Cardiac muscle cell (in vitro differentiated cells and primary cell): Measurements from ENCODE around the gene ZKSCAN5. TPM values are rescaled to one million over a fixed set of nuclear protein-coding genes. Genes with fewer than 3 reads are reported as not detected.

Source experiments
- DNase-seq, 2 donors: peaks; one replicate each; pipeline versions ENCODE4 v3.0.0 to v3.0.0-alpha.2; 2010 to 2017; ENCODE audit warnings: low read depth in 1 of 2, low spot score in 1 of 2
- H3K27ac ChIP-seq: fragments of 200-600 bp; sonication (generic); 2 replicates; pipeline ENCODE4 v1.5.1; 2016
- H3K27me3 ChIP-seq: fragments of 200-600 bp; sonication (generic); 2 replicates; pipeline ENCODE4 v1.6.0; 2016; ENCODE audit warnings: control low read depth
- H3K36me3 ChIP-seq: fragments of 200-600 bp; sonication (generic); 2 replicates; pipeline ENCODE4 v1.5.1; 2016; ENCODE audit warnings: control low read depth
- H3K4me1 ChIP-seq: fragments of 200-600 bp; sonication (generic); 2 replicates; pipeline ENCODE4 v1.8.1; 2017; ENCODE audit warnings: low read depth, mild to moderate bottlenecking, mixed run types
- H3K4me3 ChIP-seq: fragments of 200-600 bp; sonication (generic); 2 replicates; pipeline ENCODE4 v1.5.1; 2016; ENCODE audit warnings: mild to moderate bottlenecking
- H3K9me3 ChIP-seq: fragments of 200-600 bp; sonication (generic); 2 replicates; pipeline ENCODE4 v1.5.1; 2017; ENCODE audit warnings: low read depth, mild to moderate bottlenecking, control low read depth
- polyA plus RNA-seq: library from polyadenylated mRNA; unstranded; fragments of >200 nt; fragmentation: Nextera tagmentation; extraction: Ambion mirVana; gene quantifications from 2 replicates; pipeline ENCODE4 v1.2.1, GENCODE V29; 2016
- total RNA-seq: library from RNA; depleted of rRNA; stranded (reverse); fragments of >200 nt; gene quantifications from 2 replicates; pipeline ENCODE4 v1.2.3, GENCODE V29; 2016
- TF ChIP-seq, protein P1 (sequence below): IDR thresholded peaks from 2 replicates; pipeline ENCODE4 v1.5.1; 2012; ENCODE audit warnings: low read depth, mild to moderate bottlenecking, low read length

The ZKSCAN5 gene
- total and polyA plus RNA-seq, 2 experiments from 2014 or later = 6.2 to 17.6 TPM

DNA sequence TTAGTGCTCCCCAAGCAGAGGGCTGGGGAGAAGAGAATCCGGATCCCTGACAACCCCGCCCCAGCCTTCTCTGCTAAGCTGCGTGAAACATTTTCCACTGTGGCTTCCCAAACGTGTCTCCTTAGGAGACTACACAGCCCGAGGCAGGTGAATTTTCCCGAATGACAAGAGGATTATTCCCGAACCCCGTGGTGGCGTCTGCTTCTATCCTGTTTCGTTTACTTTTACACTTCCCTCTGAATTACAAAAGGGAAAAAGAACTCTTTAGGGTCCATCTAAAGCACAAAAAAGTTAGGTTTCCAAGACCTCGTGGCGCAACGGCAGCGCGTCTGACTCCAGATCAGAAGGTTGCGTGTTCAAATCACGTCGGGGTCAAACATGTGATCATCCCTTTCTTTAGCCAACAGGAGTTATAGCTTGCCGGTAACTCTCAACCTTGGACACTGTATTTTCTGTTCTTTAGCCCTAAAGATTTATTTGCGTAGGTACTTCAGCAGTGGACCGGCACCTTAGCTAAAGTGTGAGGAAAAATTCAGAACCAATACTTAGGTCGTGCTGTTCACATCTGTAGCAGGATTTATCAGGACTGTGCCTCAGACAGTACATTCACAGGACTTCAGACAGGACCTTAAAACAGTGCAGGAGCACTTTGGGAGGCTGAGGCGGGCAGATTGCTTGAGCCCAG is 34.9 kb upstream of the ZKSCAN5 start:
- Histone ChIP-seq H3K4me1 (peaks cover 11% of the 10 kb centered on the region), H3K27me3 (no peaks in the 10 kb centered on the region), H3K27ac (no peak overlapping the region), H3K9me3 (no peaks in the 10 kb centered on the region), H3K4me3 (no peak overlapping the region), H3K36me3 (no peaks in the 10 kb centered on the region)
- TF ChIP-seq, protein P1, sequence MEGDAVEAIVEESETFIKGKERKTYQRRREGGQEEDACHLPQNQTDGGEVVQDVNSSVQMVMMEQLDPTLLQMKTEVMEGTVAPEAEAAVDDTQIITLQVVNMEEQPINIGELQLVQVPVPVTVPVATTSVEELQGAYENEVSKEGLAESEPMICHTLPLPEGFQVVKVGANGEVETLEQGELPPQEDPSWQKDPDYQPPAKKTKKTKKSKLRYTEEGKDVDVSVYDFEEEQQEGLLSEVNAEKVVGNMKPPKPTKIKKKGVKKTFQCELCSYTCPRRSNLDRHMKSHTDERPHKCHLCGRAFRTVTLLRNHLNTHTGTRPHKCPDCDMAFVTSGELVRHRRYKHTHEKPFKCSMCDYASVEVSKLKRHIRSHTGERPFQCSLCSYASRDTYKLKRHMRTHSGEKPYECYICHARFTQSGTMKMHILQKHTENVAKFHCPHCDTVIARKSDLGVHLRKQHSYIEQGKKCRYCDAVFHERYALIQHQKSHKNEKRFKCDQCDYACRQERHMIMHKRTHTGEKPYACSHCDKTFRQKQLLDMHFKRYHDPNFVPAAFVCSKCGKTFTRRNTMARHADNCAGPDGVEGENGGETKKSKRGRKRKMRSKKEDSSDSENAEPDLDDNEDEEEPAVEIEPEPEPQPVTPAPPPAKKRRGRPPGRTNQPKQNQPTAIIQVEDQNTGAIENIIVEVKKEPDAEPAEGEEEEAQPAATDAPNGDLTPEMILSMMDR = no peak
- DNase-seq = no peak

DNA sequence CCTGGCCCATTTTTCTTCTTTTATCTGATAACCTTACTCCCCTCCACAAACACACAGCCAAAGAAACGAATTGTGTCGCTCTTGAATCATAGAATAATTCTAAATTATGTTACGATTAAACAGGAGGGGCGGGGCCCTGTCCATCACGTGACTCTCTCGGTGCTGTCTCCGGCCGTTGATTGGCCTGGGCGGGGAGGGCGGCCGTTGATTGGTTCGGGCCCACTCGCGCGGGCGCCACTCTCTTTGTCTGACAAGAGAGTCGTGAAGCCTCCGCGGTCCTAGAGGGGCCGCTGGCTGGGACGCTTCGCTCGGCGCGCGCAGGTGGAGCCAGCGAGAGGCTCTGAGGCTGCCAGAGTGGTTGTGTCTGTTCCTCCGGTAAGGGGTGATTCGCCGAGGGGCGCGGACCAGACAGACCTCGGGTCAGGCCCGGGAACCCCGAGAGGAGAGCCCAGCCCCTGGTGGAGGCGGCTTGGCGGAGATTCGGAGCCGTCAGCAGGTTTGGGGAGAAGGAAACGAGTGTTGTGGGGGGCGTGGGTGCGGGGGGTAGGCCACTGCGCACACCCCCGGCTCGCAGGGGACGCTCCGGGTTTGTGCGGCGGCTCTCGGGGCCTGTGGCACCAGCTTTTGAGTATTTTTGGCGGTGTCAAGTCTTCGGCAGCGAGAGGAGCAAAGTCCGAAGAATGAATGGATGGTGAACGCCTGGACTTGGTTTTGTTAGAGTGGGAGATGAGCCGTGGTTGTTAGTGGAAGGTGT is 31.7 kb upstream of the ZKSCAN5 start, which contains the start of gene ZNF789:
TSS of gene ZNF789 (plus strand) at position 330 of the 754 bp plus-strand sequence. CDS start 3,567 bp downstream, outside the sequence.
- Histone ChIP-seq H3K27me3 (no peaks in the 10 kb centered on the region), H3K4me1 (peaks cover 6% of the 10 kb centered on the region), H3K27ac (peak within 1 kb of the TSS; percentile 96), H3K9me3 (no peaks in the 10 kb centered on the region), H3K36me3 (no peaks in the 10 kb centered on the region), H3K4me3 (peak within 1 kb of the TSS; percentile 97)
- TF ChIP-seq, protein P1 = peak; percentile 5
- DNase-seq = peak; percentile 97 to 98

- TF ChIP-seq, protein P1 = no peak
- Histone ChIP-seq H3K4me1 (peaks cover 6% of the 10 kb centered on the region), H3K27ac (peak overlapping the region; percentile 96), H3K4me3 (peak overlapping the region; percentile 97), H3K36me3 (no peaks in the 10 kb centered on the region), H3K27me3 (no peaks in the 10 kb centered on the region), H3K9me3 (no peaks in the 10 kb centered on the region)
- DNase-seq = peak; percentile 52 to 81
Measured at GRCh38 chr7:99473315-99473596, 31.2 kb upstream of the ZKSCAN5 start.

- TF ChIP-seq, protein P1 = no peak
- peaks cover 5% of the 10 kb centered on the region for H3K36me3 ChIP-seq
- DNase-seq = no peak
Measured at GRCh38 chr7:99476107-99476506, 28.4 kb upstream of the ZKSCAN5 start.

DNA sequence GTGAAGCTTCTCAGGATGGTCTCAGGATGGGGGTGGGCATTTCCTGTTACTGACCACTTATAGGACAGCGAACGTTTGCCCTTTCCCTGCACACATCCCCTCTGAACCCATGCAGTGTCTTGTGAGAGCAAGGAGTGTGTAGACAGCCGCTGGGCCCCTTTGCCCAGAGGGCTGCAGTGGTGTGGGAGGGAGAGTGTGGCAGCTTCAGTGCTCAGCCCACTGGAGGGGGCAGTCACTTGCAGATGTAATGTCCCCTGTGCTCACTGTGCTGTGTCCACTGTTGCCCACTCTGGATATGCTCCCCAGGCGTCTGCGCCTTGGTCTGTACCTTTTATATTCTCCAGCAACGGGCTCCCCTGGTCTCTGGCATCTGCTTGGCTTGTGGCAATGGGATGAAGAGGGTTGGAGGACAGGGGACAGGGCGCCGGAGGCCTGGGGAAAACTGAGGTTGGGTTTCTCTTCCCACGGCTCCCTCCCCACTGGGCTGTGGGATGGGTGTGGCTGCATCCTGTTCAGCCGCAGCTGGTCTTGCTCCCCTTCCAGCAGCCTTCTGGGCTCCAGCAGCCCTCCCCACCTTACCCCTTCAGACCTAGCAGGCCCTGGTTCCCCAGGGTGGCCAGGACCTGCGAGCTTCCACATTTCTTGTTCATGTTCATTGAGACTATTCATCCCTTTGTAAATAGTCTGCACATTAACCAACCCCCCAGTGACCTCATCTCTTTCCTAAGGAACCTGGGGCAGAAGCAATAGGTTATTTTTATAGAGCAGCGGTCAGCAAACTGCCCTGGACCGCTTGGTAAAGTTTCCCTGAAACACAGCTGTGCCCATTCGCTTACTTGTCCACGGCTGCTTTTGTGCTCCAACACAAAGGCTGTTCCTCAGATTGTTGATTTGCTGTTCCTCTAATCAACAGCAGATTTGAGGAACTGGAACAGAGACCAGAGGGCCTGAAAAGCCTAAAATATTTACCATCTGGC is 25.7 kb upstream of the ZKSCAN5 start:
- TF ChIP-seq, protein P1 = no peak
- Histone ChIP-seq H3K4me3 (no peak overlapping the region), H3K9me3 (no peaks in the 10 kb centered on the region), H3K4me1 (peaks cover 7% of the 10 kb centered on the region), H3K27me3 (no peaks in the 10 kb centered on the region), H3K36me3 (peaks cover 12% of the 10 kb centered on the region), H3K27ac (peak overlapping the region; percentile 51)
- no peak for DNase-seq

More at GRCh38 chr7:99476107-99476506, 28.4 kb upstream of the ZKSCAN5 start:
- H3K27ac ChIP-seq = no peak overlapping the region
- H3K4me3 ChIP-seq = no peak overlapping the region
- H3K27me3 ChIP-seq = no peaks in the 10 kb centered on the region
- H3K9me3 ChIP-seq = no peaks in the 10 kb centered on the region
- peaks cover 12% of the 10 kb centered on the region for H3K4me1 ChIP-seq
